Stimulated activated CD4-positive, alpha-beta T cell treated with anti-CD3 and anti-CD28 coated beads, Interleukin-1b, Interleukin-23, amount 100 ng/mL, for 4 hours (primary cell): ENCODE results near the gene PTPRT.

ENCODE experiments used
- DNase-seq, 2 donors: peaks; one replicate each; pipeline ENCODE4 v3.0.0-alpha.2; 2020; ENCODE audit warnings: low read depth in 2 of 2

Gene PTPRT

GRCh38 chr20:42714298-42715141, 475.2 kb downstream of the PTPRT start:
- no peak for DNase-seq

- DNase-seq = no peak
Measured at GRCh38 chr20:42708266-42708665, 481.4 kb downstream of the PTPRT start.

GRCh38 chr20:42706759-42707158, 482.9 kb downstream of the PTPRT start:
- DNase-seq = no peak

GRCh38 chr20:42705550-42705949, 484.2 kb downstream of the PTPRT start:
- no peak for DNase-seq

- no peak for DNase-seq
Measured at GRCh38 chr20:42703744-42704143, 486.0 kb downstream of the PTPRT start.

GRCh38 chr20:42701948-42702347, 487.8 kb downstream of the PTPRT start:
- no peak for DNase-seq

- no peak for DNase-seq
Measured at GRCh38 chr20:42700372-42700771, 489.3 kb downstream of the PTPRT start.

GRCh38 chr20:42697962-42698361, 491.7 kb downstream of the PTPRT start:
- no peak for DNase-seq

GRCh38 chr20:42690842-42691437, 498.8 kb downstream of the PTPRT start:
- no peak for DNase-seq

GRCh38 chr20:42688576-42688975, 501.1 kb downstream of the PTPRT start:
- DNase-seq = no peak

GRCh38 chr20:42686057-42686456, 503.6 kb downstream of the PTPRT start:
- no peak for DNase-seq

GRCh38 chr20:42678895-42679294, 510.8 kb downstream of the PTPRT start:
- no peak for DNase-seq

GRCh38 chr20:42656130-42656529, 533.6 kb downstream of the PTPRT start:
- no peak for DNase-seq

GRCh38 chr20:42652266-42652665, 537.4 kb downstream of the PTPRT start:
- DNase-seq = no peak

- no peak for DNase-seq
Measured at GRCh38 chr20:42650191-42650746, 539.4 kb downstream of the PTPRT start.

- no peak for DNase-seq
Measured at GRCh38 chr20:42649748-42650147, 540.0 kb downstream of the PTPRT start.

GRCh38 chr20:42646250-42646649, 543.5 kb downstream of the PTPRT start:
- no peak for DNase-seq

GRCh38 chr20:42641886-42642285, 547.8 kb downstream of the PTPRT start:
- no peak for DNase-seq

- no peak for DNase-seq
Measured at GRCh38 chr20:42639140-42639539, 550.6 kb downstream of the PTPRT start.

- no peak for DNase-seq
Measured at GRCh38 chr20:42635699-42636411, 553.9 kb downstream of the PTPRT start.

GRCh38 chr20:42634156-42634555, 555.5 kb downstream of the PTPRT start:
- DNase-seq = no peak

- no peak for DNase-seq
Measured at GRCh38 chr20:42628683-42629082, 561.0 kb downstream of the PTPRT start.
